ENCODE results near the gene SLC35F4. TPM values are rescaled to one million over a fixed set of nuclear protein-coding genes. Genes with fewer than 3 reads are reported as not detected.

The SLC35F4 gene
- total RNA-seq, 1 experiment from 2014 or later = not detected

DNA sequence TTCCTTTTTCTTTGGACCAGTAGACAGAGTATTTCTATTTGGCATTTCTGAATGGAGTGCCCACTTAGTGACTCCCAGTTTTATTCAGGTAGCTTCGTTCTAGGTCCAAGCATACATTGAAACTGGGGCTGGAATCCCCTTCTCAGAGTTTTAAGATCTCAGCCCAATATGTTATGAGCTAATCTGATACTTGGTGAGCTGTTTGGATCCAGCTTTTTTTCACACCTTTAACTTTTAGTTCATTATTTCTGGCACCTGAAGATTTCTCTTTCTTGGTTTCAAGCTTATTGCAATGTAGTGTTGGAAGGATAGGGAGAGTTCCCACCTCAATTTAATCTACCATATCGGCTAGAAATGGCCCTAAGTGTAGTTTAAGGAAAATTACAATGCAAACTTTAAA lies 318.8 kb downstream of the SLC35F4 start:
- Histone ChIP-seq H3K23ac (ENCODE audit: insufficient read length, low read depth, low read length) (no peak overlapping the region), H3K9me3 (ENCODE audit: control insufficient read depth, low read depth, low read length) (no peaks in the 10 kb centered on the region), H2BK15ac (ENCODE audit: low read depth, low read length) (no peak overlapping the region), H3K27me3 (ENCODE audit: insufficient read depth, low read length) (no peaks in the 10 kb centered on the region), H3K27ac (ENCODE audit: insufficient read length, low read depth, low read length) (no peak overlapping the region), H3K14ac (ENCODE audit: insufficient read depth, low read length) (no peak overlapping the region), H2AK5ac (ENCODE audit: insufficient read length, low read length) (no peak overlapping the region), H3K56ac (ENCODE audit: insufficient read length, low read depth, low read length) (no peak overlapping the region), H3K18ac (ENCODE audit: insufficient read length, low read depth, low read length) (no peak overlapping the region), H3T11ph (ENCODE audit: low read length) (no peak overlapping the region), H3K4me1 (ENCODE audit: insufficient read depth, low read length) (no peaks in the 10 kb centered on the region), H3K79me1 (ENCODE audit: insufficient read depth, low read depth, low read length, poor library complexity, severe bottlenecking) (no peaks in the 10 kb centered on the region), H3K23me2 (ENCODE audit: insufficient read length, low read depth, low read length, poor library complexity, severe bottlenecking) (no peaks in the 10 kb centered on the region), H3K4ac (ENCODE audit: low read depth, low read length) (no peak overlapping the region), H2BK5ac (ENCODE audit: insufficient read length, low read length) (no peak overlapping the region), H4K5ac (ENCODE audit: insufficient read length, low read depth, low read length) (no peak overlapping the region), H2BK12ac (ENCODE audit: insufficient read length, low read depth, low read length) (no peak overlapping the region), H2AFZ (ENCODE audit: low read length) (no peak overlapping the region), H2BK120ac (ENCODE audit: low read depth, low read length, poor library complexity, severe bottlenecking) (no peak overlapping the region), H4K8ac (replicated peaks; ENCODE audit: insufficient read length, low read depth, low read length) (no peak overlapping the region), H4K91ac (ENCODE audit: insufficient read length, low read depth, low read length) (no peak overlapping the region), H4K20me1 (ENCODE audit: control insufficient read depth, insufficient read depth, insufficient read length) (no peaks in the 10 kb centered on the region), H3K9ac (ENCODE audit: extremely low read depth, insufficient read length, low read length) (no peak overlapping the region), H2BK20ac (ENCODE audit: low read depth, low read length, poor library complexity, severe bottlenecking) (no peak overlapping the region), H3K4me2 (ENCODE audit: insufficient read depth, insufficient read length, low read length) (no peak overlapping the region), H3K79me2 (ENCODE audit: insufficient read depth, low read length) (no peaks in the 10 kb centered on the region)
- TF ChIP-seq, protein P1, sequence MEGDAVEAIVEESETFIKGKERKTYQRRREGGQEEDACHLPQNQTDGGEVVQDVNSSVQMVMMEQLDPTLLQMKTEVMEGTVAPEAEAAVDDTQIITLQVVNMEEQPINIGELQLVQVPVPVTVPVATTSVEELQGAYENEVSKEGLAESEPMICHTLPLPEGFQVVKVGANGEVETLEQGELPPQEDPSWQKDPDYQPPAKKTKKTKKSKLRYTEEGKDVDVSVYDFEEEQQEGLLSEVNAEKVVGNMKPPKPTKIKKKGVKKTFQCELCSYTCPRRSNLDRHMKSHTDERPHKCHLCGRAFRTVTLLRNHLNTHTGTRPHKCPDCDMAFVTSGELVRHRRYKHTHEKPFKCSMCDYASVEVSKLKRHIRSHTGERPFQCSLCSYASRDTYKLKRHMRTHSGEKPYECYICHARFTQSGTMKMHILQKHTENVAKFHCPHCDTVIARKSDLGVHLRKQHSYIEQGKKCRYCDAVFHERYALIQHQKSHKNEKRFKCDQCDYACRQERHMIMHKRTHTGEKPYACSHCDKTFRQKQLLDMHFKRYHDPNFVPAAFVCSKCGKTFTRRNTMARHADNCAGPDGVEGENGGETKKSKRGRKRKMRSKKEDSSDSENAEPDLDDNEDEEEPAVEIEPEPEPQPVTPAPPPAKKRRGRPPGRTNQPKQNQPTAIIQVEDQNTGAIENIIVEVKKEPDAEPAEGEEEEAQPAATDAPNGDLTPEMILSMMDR (conservative IDR thresholded peaks at IDR 0.05) = no peak
- H3K4me3 Mint-ChIP-seq = no peak overlapping the region
- H3K9me3 Mint-ChIP-seq = peaks cover 9 to 14% of the 10 kb centered on the region in 2 experiments
- no peaks in the 10 kb centered on the region for H3K4me1 Mint-ChIP-seq
- H3K27ac Mint-ChIP-seq = no peak overlapping the region
- no peaks in the 10 kb centered on the region; the same call in 1 of the 2 replicates for H3K27me3 Mint-ChIP-seq (ENCODE audit: low read depth)
- DNase-seq = no peak
- WGBS (ENCODE audit: extremely low coverage, insufficient read length, low lambda C conversion rate) = no CpG with 5 or more reads among the region's 2 CpGs
- peaks cover 0 to 5% (median 3%) of the 10 kb centered on the region in 3 experiments; a peak in 2 of 7 replicates for H3K36me3 Mint-ChIP-seq (ENCODE audit: insufficient read depth in 1 of 3, low read depth in 3 of 3)
